Measurements from ENCODE around the gene TRAPPC3.
A peak's percentile ranks its signal among the peaks of the same experiment; 100 is the strongest.

Gene TRAPPC3

DNA sequence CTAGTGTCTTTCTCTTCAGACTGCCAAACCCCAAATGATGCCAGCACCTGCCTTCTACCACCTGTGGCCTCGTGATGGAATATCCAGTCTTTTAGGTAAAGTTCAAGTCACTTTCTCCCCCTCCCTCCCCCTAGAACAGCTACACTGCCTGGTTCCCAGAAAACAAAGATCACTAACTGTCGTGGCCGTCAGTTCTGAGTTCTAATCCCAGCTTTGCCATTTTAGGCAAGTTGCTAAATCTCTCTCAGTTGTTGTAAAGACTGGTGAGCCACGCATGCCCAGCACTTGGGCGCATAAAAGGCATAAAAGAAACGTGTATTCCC is 648 bp upstream of the TRAPPC3 start:
- H3K9ac ChIP-seq (ENCODE audit: low read length): peak overlapping the region; percentile 87
- H2BK120ac ChIP-seq (ENCODE audit: low read depth, low read length): no peak overlapping the region
- peak overlapping the region; percentile 29 for H4K8ac ChIP-seq (ENCODE audit: low read length)
- peak overlapping the region; percentile 96 to 100 for H2BK12ac ChIP-seq (ENCODE audit: low read length in 2 of 2)
- peak overlapping the region; percentile 88 to 98 for H3K18ac ChIP-seq (ENCODE audit: low read depth in 1 of 2, low read length in 2 of 2)
- peak overlapping the region; percentile 99 for H3K27ac ChIP-seq (ENCODE audit: low read length, poor library complexity, severe bottlenecking)
- WGBS: 26% methylated on average over 6 of the region's 6 CpGs
- no peak overlapping the region for H2BK15ac ChIP-seq (ENCODE audit: low read depth, poor library complexity, severe bottlenecking)
- peak overlapping the region; percentile 42 for H3K4me2 ChIP-seq (ENCODE audit: low read length, poor library complexity, severe bottlenecking)
- peaks cover 11% of the 10 kb centered on the region for H3K79me1 ChIP-seq (replicated peaks; ENCODE audit: low read length, poor library complexity, severe bottlenecking)
- peaks cover 5 to 16% of the 10 kb centered on the region in 2 experiments for H3K36me3 ChIP-seq (ENCODE audit: control insufficient read depth in 1 of 2, insufficient read depth in 2 of 2, low read depth in 1 of 2, low read length in 2 of 2)
- peak overlapping the region; percentile 93 for H2AK5ac ChIP-seq (ENCODE audit: low read length, severe bottlenecking)
- H3K4ac ChIP-seq (ENCODE audit: low read depth in 1 of 2, low read length in 2 of 2): peak overlapping the region; percentile 83 to 97
- H3K23ac ChIP-seq (ENCODE audit: low read length in 2 of 2): no peak overlapping the region
- peak overlapping the region; percentile 100 for H4K91ac ChIP-seq (ENCODE audit: low read length)
- H3K4me1 ChIP-seq (ENCODE audit: control insufficient read depth, insufficient read depth, low read depth, low read length): peaks cover 24% of the 10 kb centered on the region
- DNase-seq: no peak
- H2AFZ ChIP-seq (ENCODE audit: low read depth, low read length): no peak overlapping the region
- peak overlapping the region in 1 of 2 experiments; percentile 66 for H3K4me3 ChIP-seq (ENCODE audit: insufficient read depth in 1 of 2, low read depth in 1 of 2, low read length in 2 of 2)
- H3K27me3 ChIP-seq (ENCODE audit: control insufficient read depth in 1 of 2, insufficient read depth in 1 of 2, low read length in 2 of 2): no peaks in the 10 kb centered on the region
- peak overlapping the region; percentile 96 for H2BK5ac ChIP-seq (ENCODE audit: low read depth, low read length, poor library complexity, severe bottlenecking)
- H3K9me3 ChIP-seq (ENCODE audit: control insufficient read depth, low read length): no peaks in the 10 kb centered on the region
- H3K14ac ChIP-seq (ENCODE audit: low read length in 2 of 2): no peak overlapping the region

DNA sequence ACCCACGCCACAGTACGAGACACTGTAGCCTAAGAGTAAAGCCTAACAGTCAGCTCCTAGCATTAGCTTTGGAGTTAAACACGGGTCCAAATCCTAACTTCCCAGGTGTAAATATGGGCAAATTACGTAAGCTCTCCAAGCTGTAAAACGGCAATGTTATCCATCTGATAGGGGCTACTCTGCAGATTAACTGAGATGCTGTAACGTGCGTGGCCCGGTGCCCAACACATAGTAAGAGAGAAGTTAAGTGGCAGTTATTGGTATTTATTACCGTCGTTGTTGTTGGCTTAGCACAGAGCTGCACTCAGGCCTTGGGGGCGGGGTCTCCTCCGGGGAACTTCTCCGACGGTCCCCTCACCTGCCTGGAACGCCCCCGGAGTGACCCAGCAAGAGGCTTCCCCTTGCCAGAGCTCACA is 457 bp downstream of the TRAPPC3 start:
- Histone ChIP-seq H3K4ac (ENCODE audit: low read depth in 1 of 2, low read length in 2 of 2) (peak overlapping the region; percentile 47 to 92), H3K18ac (ENCODE audit: low read depth in 1 of 2, low read length in 2 of 2) (peak overlapping the region; percentile 46 to 90), H4K91ac (ENCODE audit: low read length) (peak overlapping the region; percentile 60), H2BK12ac (ENCODE audit: low read length in 2 of 2) (no peak overlapping the region), H3K79me1 (replicated peaks; ENCODE audit: low read length, poor library complexity, severe bottlenecking) (peaks cover 8% of the 10 kb centered on the region), H2AFZ (ENCODE audit: low read depth, low read length) (peak overlapping the region; percentile 46), H3K36me3 (ENCODE audit: control insufficient read depth in 1 of 2, insufficient read depth in 2 of 2, low read depth in 1 of 2, low read length in 2 of 2) (peaks cover 7 to 16% of the 10 kb centered on the region in 2 experiments), H2BK120ac (ENCODE audit: low read depth, low read length) (no peak overlapping the region), H4K8ac (ENCODE audit: low read length) (peak overlapping the region; percentile 95), H2BK15ac (ENCODE audit: low read depth, poor library complexity, severe bottlenecking) (peak overlapping the region; percentile 55), H3K27me3 (ENCODE audit: control insufficient read depth in 1 of 2, insufficient read depth in 1 of 2, low read length in 2 of 2) (no peaks in the 10 kb centered on the region), H3K27ac (ENCODE audit: low read length, poor library complexity, severe bottlenecking) (peak overlapping the region; percentile 66), H3K4me1 (ENCODE audit: control insufficient read depth, insufficient read depth, low read depth, low read length) (peaks cover 18% of the 10 kb centered on the region), H2AK5ac (ENCODE audit: low read length, severe bottlenecking) (peak overlapping the region; percentile 62), H3K23ac (ENCODE audit: low read length in 2 of 2) (no peak overlapping the region), H3K4me2 (ENCODE audit: low read length, poor library complexity, severe bottlenecking) (peak overlapping the region; percentile 82), H3K9me3 (ENCODE audit: control insufficient read depth, low read length) (no peaks in the 10 kb centered on the region), H2BK5ac (ENCODE audit: low read depth, low read length, poor library complexity, severe bottlenecking) (peak overlapping the region; percentile 4), H3K4me3 (ENCODE audit: insufficient read depth in 1 of 2, low read depth in 1 of 2, low read length in 2 of 2) (peak overlapping the region; percentile 80 to 99), H3K14ac (ENCODE audit: low read length in 2 of 2) (peak overlapping the region in 1 of 2 experiments; percentile 89), H3K9ac (ENCODE audit: low read length) (peak overlapping the region; percentile 98)
- WGBS: 14% methylated on average over 16 of the region's 16 CpGs
- DNase-seq: no peak

DNA sequence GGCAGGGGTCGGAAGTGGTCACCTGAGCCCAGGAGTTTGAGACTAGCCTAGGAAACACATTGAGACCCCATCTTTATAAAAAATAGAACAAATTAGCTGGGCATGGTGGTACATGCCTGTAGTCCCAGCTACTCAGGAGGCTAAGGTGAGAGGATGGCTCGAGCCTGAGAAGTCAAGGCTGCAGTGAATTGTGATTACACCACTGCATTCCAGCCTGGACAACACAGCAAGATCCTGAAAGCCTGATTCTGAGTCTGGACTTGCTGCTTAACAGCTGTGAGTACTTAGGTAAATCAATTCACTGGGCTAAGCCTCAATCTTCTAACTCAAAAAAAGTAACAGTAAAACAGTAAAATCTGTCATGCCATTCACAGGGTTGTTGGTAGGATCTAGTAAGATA is 4.9 kb downstream of the TRAPPC3 start:
- no peak overlapping the region for H3K4ac ChIP-seq (ENCODE audit: low read depth in 1 of 2, low read length in 2 of 2)
- no peak overlapping the region for H3K4me3 ChIP-seq (ENCODE audit: insufficient read depth in 1 of 2, low read depth in 1 of 2, low read length in 2 of 2)
- no peak for DNase-seq
- H3K27me3 ChIP-seq (ENCODE audit: control insufficient read depth in 1 of 2, insufficient read depth in 1 of 2, low read length in 2 of 2): no peaks in the 10 kb centered on the region
- H4K91ac ChIP-seq (ENCODE audit: low read length): no peak overlapping the region
- peaks cover 14% of the 10 kb centered on the region for H3K79me1 ChIP-seq (replicated peaks; ENCODE audit: low read length, poor library complexity, severe bottlenecking)
- no peak overlapping the region for H3K4me2 ChIP-seq (ENCODE audit: low read length, poor library complexity, severe bottlenecking)
- H3K36me3 ChIP-seq (ENCODE audit: control insufficient read depth in 1 of 2, insufficient read depth in 2 of 2, low read depth in 1 of 2, low read length in 2 of 2): peaks cover 7 to 24% of the 10 kb centered on the region in 2 experiments
- no peak overlapping the region for H3K23ac ChIP-seq (ENCODE audit: low read length in 2 of 2)
- H2AK5ac ChIP-seq (ENCODE audit: low read length, severe bottlenecking): no peak overlapping the region
- H2AFZ ChIP-seq (ENCODE audit: low read depth, low read length): no peak overlapping the region
- no peak overlapping the region for H2BK5ac ChIP-seq (ENCODE audit: low read depth, low read length, poor library complexity, severe bottlenecking)
- H3K4me1 ChIP-seq (ENCODE audit: control insufficient read depth, insufficient read depth, low read depth, low read length): peaks cover 1% of the 10 kb centered on the region
- peak overlapping the region; percentile 37 for H4K8ac ChIP-seq (ENCODE audit: low read length)
- no peak overlapping the region for H3K14ac ChIP-seq (ENCODE audit: low read length in 2 of 2)
- no peak overlapping the region for H2BK15ac ChIP-seq (ENCODE audit: low read depth, poor library complexity, severe bottlenecking)
- H3K9ac ChIP-seq (ENCODE audit: low read length): no peak overlapping the region
- no peaks in the 10 kb centered on the region for H3K9me3 ChIP-seq (ENCODE audit: control insufficient read depth, low read length)
- H2BK12ac ChIP-seq (ENCODE audit: low read length in 2 of 2): no peak overlapping the region
- WGBS: 84% methylated on average over 2 of the region's 2 CpGs
- H3K18ac ChIP-seq (ENCODE audit: low read depth in 1 of 2, low read length in 2 of 2): no peak overlapping the region
- H3K27ac ChIP-seq (ENCODE audit: low read length, poor library complexity, severe bottlenecking): no peak overlapping the region
- no peak overlapping the region for H2BK120ac ChIP-seq (ENCODE audit: low read depth, low read length)

DNA sequence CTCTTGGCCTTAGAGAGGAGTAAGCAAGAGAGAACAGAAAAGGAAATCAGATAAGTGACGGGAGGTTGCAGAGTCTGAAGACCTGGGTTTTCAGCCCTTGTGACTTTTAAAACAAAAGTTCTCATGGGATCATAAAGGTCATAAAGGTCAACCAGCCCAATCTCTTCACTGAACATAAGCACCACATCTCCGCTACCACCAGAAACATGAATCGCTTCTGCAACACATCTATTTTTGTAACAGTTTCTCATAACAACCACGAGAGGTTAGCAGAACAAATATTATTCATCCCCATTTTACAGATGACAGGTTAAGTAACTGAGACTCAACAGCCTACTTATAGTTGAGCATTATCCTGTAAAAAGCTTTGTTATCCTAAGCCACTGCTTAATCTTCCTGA is 5.9 kb downstream of the TRAPPC3 start:
- H4K91ac ChIP-seq (ENCODE audit: low read length): no peak overlapping the region
- H3K9ac ChIP-seq (ENCODE audit: low read length): no peak overlapping the region
- H3K4me1 ChIP-seq (ENCODE audit: control insufficient read depth, insufficient read depth, low read depth, low read length): peaks cover 1% of the 10 kb centered on the region
- H3K4ac ChIP-seq (ENCODE audit: low read depth in 1 of 2, low read length in 2 of 2): no peak overlapping the region
- H3K4me2 ChIP-seq (ENCODE audit: low read length, poor library complexity, severe bottlenecking): no peak overlapping the region
- H3K18ac ChIP-seq (ENCODE audit: low read depth in 1 of 2, low read length in 2 of 2): no peak overlapping the region
- no peak overlapping the region for H2BK120ac ChIP-seq (ENCODE audit: low read depth, low read length)
- no peak overlapping the region for H2BK15ac ChIP-seq (ENCODE audit: low read depth, poor library complexity, severe bottlenecking)
- H4K8ac ChIP-seq (ENCODE audit: low read length): no peak overlapping the region
- no peak overlapping the region for H2BK12ac ChIP-seq (ENCODE audit: low read length in 2 of 2)
- H3K36me3 ChIP-seq (ENCODE audit: control insufficient read depth in 1 of 2, insufficient read depth in 2 of 2, low read depth in 1 of 2, low read length in 2 of 2): peaks cover 10 to 30% of the 10 kb centered on the region in 2 experiments
- no peak overlapping the region for H3K27ac ChIP-seq (ENCODE audit: low read length, poor library complexity, severe bottlenecking)
- H2AFZ ChIP-seq (ENCODE audit: low read depth, low read length): no peak overlapping the region
- no peaks in the 10 kb centered on the region for H3K9me3 ChIP-seq (ENCODE audit: control insufficient read depth, low read length)
- no peaks in the 10 kb centered on the region for H3K27me3 ChIP-seq (ENCODE audit: control insufficient read depth in 1 of 2, insufficient read depth in 1 of 2, low read length in 2 of 2)
- H2AK5ac ChIP-seq (ENCODE audit: low read length, severe bottlenecking): no peak overlapping the region
- H3K14ac ChIP-seq (ENCODE audit: low read length in 2 of 2): no peak overlapping the region
- no peak overlapping the region for H3K4me3 ChIP-seq (ENCODE audit: insufficient read depth in 1 of 2, low read depth in 1 of 2, low read length in 2 of 2)
- DNase-seq: no peak
- peaks cover 17% of the 10 kb centered on the region for H3K79me1 ChIP-seq (replicated peaks; ENCODE audit: low read length, poor library complexity, severe bottlenecking)
- H2BK5ac ChIP-seq (ENCODE audit: low read depth, low read length, poor library complexity, severe bottlenecking): no peak overlapping the region
- WGBS: 87% methylated on average over 4 of the region's 4 CpGs
- no peak overlapping the region for H3K23ac ChIP-seq (ENCODE audit: low read length in 2 of 2)

Measured in mesenchymal stem cell (in vitro differentiated cells and primary cell).